Small intestine (tissue), 7 donors: ENCODE results near the gene CUTA. TPM values are rescaled to one million over a fixed set of nuclear protein-coding genes. Genes with fewer than 3 reads are reported as not detected.

Experiments used
- DNase-seq, 2 donors: peaks; one replicate each; pipeline versions ENCODE4 v3.0.0 to v3.0.0-alpha.2; 2013
- FAIRE-seq: peaks from 2 replicates; lab custom pipeline; 2012; peaks lifted over from hg19 to GRCh38; lab: Jason Lieb, UNC
- H3K27ac ChIP-seq, 3 donors: one replicate each; pipeline ENCODE4 v1.5.1; 2013; ENCODE audit warnings: low read length in 2 of 3, mild to moderate bottlenecking in 2 of 3, control low read depth in 1 of 3, inconsistent platforms in 1 of 3, low read depth in 1 of 3, moderate library complexity in 1 of 3
- H3K27me3 ChIP-seq, 3 donors: one replicate each; pipeline ENCODE4 v1.6.1; 2013; ENCODE audit warnings: low read length in 3 of 3, inconsistent platforms in 1 of 3; ENCODE audit not compliant: control insufficient read depth in 3 of 3, insufficient read depth in 3 of 3
- H3K36me3 ChIP-seq, 3 donors: one replicate each; pipeline ENCODE4 v1.6.1; 2013; ENCODE audit warnings: low read length in 3 of 3, inconsistent platforms in 1 of 3, low read depth in 1 of 3, mild to moderate bottlenecking in 1 of 3, moderate library complexity in 1 of 3; ENCODE audit not compliant: control insufficient read depth in 3 of 3, insufficient read depth in 2 of 3
- H3K4me1 ChIP-seq, 3 donors: one replicate each; pipeline ENCODE4 v1.6.1; 2013; ENCODE audit warnings: low read length in 2 of 3, inconsistent platforms in 1 of 3, low read depth in 1 of 3, mild to moderate bottlenecking in 1 of 3, moderate library complexity in 1 of 3; ENCODE audit not compliant: control insufficient read depth in 3 of 3, insufficient read depth in 2 of 3
- H3K4me3 ChIP-seq, 3 donors: one replicate each; pipeline ENCODE4 v1.5.1; 2013; ENCODE audit warnings: low read length in 3 of 3, control low read depth in 1 of 3, inconsistent platforms in 1 of 3, low read depth in 1 of 3, mild to moderate bottlenecking in 1 of 3, moderate library complexity in 1 of 3
- H3K9me3 ChIP-seq, 2 donors: one replicate each; pipeline ENCODE4 v1.6.1; 2013; ENCODE audit warnings: low read depth in 1 of 2, low read length in 1 of 2; ENCODE audit not compliant: control insufficient read depth in 2 of 2, insufficient read depth in 1 of 2
- WGBS, 3 donors: extraction: QIAGEN DNeasy Blood & Tissue Kit; methylation state at CpG; one replicate each; pipeline ENCODE4 v1.1.7; 2013; 5-methylcytosine and 5-hydroxymethylcytosine counted together
- polyA plus RNA-seq, 4 donors: library from polyadenylated mRNA; stranded (reverse) in 3 of 4; unstranded in 1 of 4; fragments of 200-250 nt in 3 of 4; fragments of 120-200 nt in 1 of 4; gene quantifications; one replicate each; pipeline versions ENCODE4 v1.2.1 to v1.2.3, GENCODE V29; 2013
- donor health status: healthy with polysubstance abuse.
- donor health status: control.
- donor health status: control.
- donor health status: Bipolar disorder and iron deficiency.
- donor health status: healthy.

The CUTA gene
- polyA plus RNA-seq, 4 donors = 129 to 255 (median 200) TPM

DNA sequence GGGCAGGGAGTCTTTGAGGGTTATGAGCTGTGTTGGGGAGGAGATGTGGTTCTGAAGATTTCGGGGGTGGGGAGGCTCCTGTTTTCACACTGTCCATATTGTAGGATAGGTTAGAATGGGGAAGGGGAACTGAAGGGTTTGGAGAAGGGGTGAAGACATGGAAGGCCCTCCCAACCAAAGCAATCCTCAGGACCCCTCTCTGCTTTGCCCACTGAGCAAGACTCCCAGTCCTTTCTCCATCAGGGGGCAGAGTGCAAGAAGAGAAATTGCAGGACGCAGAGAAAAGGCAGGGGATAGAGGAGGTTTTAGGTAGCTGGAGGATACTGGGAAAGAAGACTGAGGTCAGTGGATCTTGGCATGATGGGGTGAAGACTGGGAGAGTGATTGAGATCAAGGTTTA is 5.9 kb upstream of the CUTA start:
- WGBS, 3 donors = 93 to 97% (median 97%) methylated on average over 2 of the region's 2 CpGs
- peaks cover 6 to 40% (median 11%) of the 10 kb centered on the region in 3 donors for H3K4me1 ChIP-seq
- no peak for DNase-seq

DNA sequence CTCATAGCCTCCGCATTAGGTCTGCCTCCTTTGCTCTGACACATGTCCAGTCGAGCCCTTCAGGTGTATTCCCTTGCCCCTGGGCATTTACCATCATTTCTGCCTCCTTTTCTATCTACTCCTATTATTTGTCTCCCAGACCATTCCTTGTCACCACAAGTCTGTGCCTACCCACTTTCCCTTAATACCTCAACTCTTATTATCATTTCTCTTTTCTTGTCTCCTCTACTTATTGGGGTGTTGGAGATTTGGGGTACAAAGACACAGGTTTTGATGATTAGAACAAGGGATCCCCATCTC is 3.4 kb upstream of the CUTA start:
- Histone ChIP-seq H3K36me3 (peaks cover 0 to 4% (median 0%) of the 10 kb centered on the region in 3 donors), H3K9me3 (no peaks in the 10 kb centered on the region), H3K4me3 (no peak overlapping the region), H3K4me1 (peaks cover 12 to 36% (median 13%) of the 10 kb centered on the region in 3 donors), H3K27me3 (peaks cover 0 to 12% (median 0%) of the 10 kb centered on the region in 3 donors), H3K27ac (no peak overlapping the region)
- DNase-seq (no peak), FAIRE-seq (no peak)
- 84 to 89% (median 88%) methylated on average over 2 of the region's 2 CpGs for WGBS, 3 donors

More for the DNA sequence above, 5.9 kb upstream of the CUTA start:
- Histone ChIP-seq H3K4me3 (no peak overlapping the region), H3K9me3 (no peaks in the 10 kb centered on the region), H3K36me3 (no peaks in the 10 kb centered on the region), H3K27me3 (peaks cover 0 to 12% (median 0%) of the 10 kb centered on the region in 3 donors), H3K27ac (no peak overlapping the region)
- FAIRE-seq = no peak

DNA sequence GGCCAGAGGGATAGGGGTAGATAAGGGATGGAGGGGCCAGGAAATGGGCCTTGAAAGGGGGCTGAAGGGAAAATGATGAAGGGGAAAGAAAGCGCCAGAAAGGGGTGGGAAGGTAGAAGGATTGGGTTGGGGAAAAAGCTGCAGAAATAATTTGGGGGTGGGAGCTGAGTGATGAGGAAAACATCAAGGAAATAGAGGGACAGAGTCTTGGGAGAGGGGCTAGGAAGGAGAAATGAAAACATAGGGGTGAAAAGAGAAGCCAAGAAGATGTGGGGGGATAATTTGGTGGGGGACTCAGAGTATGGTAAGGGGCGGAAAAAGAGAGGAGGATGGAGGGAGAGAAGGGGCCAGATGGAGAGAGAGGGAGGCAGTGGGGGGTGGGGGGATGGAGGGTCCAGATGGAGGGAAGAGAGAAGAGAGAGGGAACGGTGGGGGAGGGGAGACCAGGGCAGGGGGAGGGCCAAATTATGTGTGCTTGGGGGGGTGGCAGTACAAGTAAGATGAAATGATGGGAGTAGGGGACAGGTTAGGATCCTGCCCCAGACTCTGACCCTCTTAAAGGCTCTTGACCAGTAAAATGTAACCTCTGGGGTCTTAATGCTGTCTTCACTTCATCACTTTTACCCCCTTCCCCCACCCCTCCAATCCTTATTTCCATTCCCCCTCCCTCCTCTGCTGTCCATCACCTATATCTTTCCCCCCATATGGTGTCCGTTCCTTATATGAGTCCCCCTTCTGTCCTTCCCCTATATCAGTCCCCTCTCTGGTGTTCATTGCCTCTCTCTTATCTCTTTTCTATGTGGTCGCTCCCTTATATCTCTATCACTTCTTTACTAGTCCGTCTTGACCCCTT is 2.8 kb upstream of the CUTA start:
- WGBS, 3 donors = 61 to 69% (median 67%) methylated on average over 6 of the region's 6 CpGs
- Histone ChIP-seq H3K36me3 (peaks cover 0 to 8% (median 0%) of the 10 kb centered on the region in 3 donors), H3K9me3 (no peaks in the 10 kb centered on the region), H3K27me3 (peaks cover 0 to 12% (median 0%) of the 10 kb centered on the region in 3 donors), H3K4me3 (peak overlapping the region in 1 of 3 donors; percentile 23), H3K4me1 (peaks cover 12 to 40% (median 13%) of the 10 kb centered on the region in 3 donors), H3K27ac (no peak overlapping the region)
- DNase-seq (no peak), FAIRE-seq (no peak)

DNA sequence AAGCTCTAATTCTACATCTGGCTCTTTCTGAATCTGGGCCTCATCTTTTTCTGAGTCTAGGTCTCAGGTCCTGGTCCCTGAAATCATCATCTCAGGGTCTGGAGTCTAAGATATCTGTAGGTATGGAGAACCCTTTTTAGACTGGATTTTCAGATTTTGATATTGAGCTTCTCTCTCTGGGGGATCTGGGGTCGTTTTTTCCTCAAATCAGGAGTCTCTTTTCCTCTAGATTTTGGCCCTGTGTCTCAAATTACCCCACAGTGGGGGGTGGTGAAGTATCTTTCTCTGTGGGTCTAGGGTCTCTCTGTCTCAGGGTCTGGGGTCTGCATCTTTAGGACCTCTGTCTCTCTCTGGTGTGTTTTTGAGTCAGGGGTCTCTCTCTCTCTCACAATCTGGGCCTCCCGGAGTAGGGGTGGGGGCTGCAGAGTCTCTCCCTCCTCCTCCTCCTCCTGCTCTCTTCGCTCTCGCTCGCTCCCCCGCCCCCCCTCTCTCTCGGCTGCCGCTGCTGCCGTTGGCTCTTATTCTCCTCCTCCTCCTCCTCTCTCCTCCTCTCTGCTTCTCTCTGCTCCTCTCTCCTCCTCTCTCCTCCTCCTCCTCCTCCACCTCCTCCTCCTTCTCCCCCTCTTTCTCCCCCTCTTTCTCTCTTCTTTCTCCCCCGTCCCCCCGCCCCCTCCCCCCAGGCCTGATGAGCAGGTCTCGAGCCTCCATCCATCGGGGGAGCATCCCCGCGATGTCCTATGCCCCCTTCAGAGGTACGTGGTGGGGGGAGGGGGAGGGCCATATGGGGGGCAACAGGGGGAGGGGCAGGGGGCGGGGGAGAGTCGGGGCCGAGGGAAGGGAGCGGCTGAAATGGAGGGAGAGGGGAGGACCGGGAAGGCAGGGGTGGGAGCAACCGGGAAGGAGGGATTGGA is 1.9 kb upstream of the CUTA start, which contains the start of gene SYNGAP1:
SYNGAP1 (plus strand) TSS at position 486 of the 911 bp plus-strand sequence; CDS start at position 686, 200 bp downstream.
- Histone ChIP-seq H3K27me3 (peaks cover 0 to 12% (median 0%) of the 10 kb centered on the region in 3 donors), H3K4me1 (peaks cover 10 to 38% (median 10%) of the 10 kb centered on the region in 3 donors), H3K4me3 (peak within 1 kb of the TSS in 1 of 3 donors; percentile 34), H3K9me3 (no peaks in the 10 kb centered on the region), H3K36me3 (peaks cover 0 to 17% (median 4%) of the 10 kb centered on the region in 3 donors), H3K27ac (peak within 1 kb of the TSS in 2 of 3 donors; percentile 95 to 97)
- DNase-seq (peak in 1 of 2 donors; percentile 40), FAIRE-seq (no peak)
- 6 to 10% (median 8%) methylated on average over 15 to 22 of the region's 22 CpGs for WGBS, 3 donors

DNA sequence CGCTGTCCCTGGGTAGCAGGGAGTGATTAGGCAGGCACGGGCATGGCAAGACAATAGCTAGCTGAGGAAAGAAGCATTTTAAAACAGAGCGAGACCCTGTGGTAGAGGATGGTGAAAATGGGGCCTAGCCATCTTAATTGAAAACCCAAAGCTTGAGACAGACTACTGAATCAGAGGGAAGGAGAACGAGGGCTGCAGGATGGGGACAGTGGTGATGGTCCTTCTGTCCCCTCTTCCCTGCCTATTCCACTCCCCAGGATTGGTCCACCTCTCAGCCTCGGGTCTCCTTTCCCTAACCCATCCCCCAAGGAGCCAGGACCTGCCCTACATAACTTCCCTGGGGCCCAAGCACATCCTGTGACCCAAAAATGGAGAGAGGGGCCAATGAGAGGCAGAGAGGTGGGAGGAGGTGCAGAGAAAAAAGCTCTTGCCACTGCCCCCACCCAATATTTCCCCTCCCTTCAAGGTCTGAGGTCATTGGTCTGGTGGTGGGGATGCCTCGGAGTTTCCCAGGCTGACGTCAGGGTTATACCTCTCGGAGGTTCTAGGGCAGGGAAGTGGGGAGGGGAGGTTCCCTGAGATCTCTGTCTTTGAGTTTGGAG is 884 bp upstream of the CUTA start:
- WGBS, 3 donors = 40 to 48% (median 45%) methylated on average over 8 of the region's 8 CpGs
- H3K9me3 ChIP-seq = no peaks in the 10 kb centered on the region
- H3K4me1 ChIP-seq = peaks cover 8 to 31% (median 9%) of the 10 kb centered on the region in 3 donors
- peak overlapping the region; percentile 87 to 97 (median 95) for H3K27ac ChIP-seq
- no peak for FAIRE-seq
- H3K4me3 ChIP-seq = peak overlapping the region in 2 of 3 donors; percentile 39 to 59
- H3K36me3 ChIP-seq = peaks cover 0 to 27% (median 5%) of the 10 kb centered on the region in 3 donors
- H3K27me3 ChIP-seq = peaks cover 0 to 12% (median 0%) of the 10 kb centered on the region in 3 donors
- no peak for DNase-seq

DNA sequence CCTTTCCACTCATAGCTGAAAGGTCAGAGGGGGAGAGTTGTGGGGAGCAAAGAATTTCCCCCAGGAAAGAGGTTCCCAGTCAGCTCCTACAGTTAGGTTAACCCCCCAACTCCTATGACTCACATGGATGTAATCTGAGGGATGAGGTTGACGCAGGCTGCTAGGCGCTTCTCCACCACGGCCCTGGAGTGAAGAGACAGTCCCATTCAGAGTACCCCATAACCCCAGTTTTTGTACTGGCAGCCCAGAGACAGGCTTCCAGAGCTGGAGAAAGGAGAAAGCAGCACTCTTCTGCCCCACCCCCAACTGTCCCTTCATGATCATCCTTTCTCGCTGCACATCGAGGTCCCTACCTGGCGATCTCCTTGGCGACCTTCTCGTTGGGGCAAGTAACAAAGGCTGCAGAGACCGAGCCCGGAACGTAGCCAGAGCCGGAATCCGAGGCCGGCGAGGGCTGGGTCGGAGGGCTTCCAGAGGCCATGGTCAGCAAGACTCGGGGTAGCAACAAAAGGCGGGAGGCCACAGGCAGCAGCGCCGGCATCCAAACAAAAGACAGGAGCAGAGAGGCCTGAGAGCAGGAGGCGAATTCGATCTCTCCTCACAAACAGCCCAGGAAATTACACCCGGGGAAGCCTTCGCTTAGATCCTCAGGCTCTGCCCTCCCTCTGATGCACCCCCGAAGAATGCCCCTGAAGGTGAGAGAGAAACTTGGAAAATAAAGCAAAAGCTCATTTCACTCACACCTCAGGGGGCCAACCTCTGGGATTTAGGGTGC is 592 bp downstream of the CUTA start:
- H3K4me1 ChIP-seq = peaks cover 8 to 31% (median 9%) of the 10 kb centered on the region in 3 donors
- no peak for DNase-seq
- H3K27ac ChIP-seq = peak overlapping the region; percentile 50 to 95 (median 94)
- H3K36me3 ChIP-seq = peaks cover 0 to 41% (median 13%) of the 10 kb centered on the region in 3 donors
- FAIRE-seq = no peak
- no peaks in the 10 kb centered on the region for H3K9me3 ChIP-seq
- peak overlapping the region; percentile 47 to 85 (median 58) for H3K4me3 ChIP-seq
- 0 to 1% (median 1%) methylated on average over 25 of the region's 25 CpGs for WGBS, 3 donors
- H3K27me3 ChIP-seq = peaks cover 0 to 12% (median 0%) of the 10 kb centered on the region in 3 donors

DNA sequence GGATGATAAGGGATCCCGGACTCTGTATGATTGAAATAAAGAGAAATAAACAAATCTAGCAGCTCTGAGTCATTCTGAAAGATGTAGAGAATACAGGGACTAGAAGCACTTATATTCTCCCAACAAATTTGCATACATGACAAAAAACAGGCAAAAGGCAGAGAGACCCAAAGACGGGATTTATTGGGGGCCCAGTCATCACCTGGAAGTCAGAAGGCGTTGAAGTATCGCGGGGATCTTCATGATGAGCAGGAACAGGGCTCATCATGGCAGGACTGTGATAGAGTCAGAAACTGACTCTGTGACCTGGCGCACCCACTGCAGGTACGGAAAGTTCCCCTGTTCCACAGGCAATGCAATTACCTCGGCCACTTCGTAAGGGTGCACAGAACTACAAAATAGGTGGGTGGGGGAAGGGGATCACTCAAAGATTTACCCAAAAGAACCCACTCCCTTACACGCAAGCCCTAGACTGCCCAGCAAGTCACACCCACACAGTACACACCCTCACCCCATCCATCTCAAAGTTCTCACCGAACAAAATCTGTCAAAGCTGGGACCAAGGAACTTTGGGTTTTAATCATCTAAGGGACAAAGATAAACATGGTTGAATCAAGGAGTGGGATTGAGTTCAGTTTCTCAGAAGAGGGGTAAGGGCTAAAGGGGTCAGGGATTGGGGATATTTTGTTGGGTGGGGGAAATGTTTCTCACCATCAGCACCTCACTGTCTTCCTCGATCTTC is 1.4 kb downstream of the CUTA start:
- 26 to 37% (median 27%) methylated on average over 12 of the region's 12 CpGs for WGBS, 3 donors
- Histone ChIP-seq H3K9me3 (no peaks in the 10 kb centered on the region), H3K36me3 (peaks cover 0 to 45% (median 13%) of the 10 kb centered on the region in 3 donors), H3K4me3 (peak overlapping the region in 2 of 3 donors; percentile 58 to 85), H3K4me1 (peaks cover 8 to 32% (median 11%) of the 10 kb centered on the region in 3 donors), H3K27ac (peak overlapping the region in 2 of 3 donors; percentile 94 to 95), H3K27me3 (peaks cover 0 to 10% (median 0%) of the 10 kb centered on the region in 3 donors)
- no peak for FAIRE-seq
- DNase-seq = no peak
